ENCODE data around the gene BATF3. TPM values are rescaled to one million over a fixed set of nuclear protein-coding genes. Genes with fewer than 3 reads are reported as not detected.

The BATF3 gene
- total RNA-seq, 6 donors from 2014 or later, result 2.6 to 14.1 (median 9.4) TPM

DNA sequence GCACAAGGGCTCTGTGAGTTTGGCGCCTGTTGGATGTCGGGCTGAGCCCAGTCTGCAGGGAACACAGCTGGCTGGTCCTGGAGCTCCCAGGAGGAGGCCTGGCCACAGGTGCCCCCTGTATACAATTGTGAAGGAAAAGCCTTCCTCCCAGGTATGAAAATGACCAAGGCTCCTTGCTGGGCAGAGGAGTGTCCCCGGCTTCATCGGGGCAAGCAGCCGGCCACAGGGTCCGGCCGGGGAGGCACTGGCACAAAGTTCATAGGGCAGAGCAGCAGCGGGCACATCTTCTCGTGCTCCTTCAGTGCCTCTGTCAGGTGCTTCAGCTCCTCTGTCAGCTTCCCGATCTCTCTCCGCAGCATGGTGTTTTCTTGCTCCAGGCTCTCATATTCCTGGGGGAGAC, 13.0 kb downstream of the BATF3 start:
- no peak overlapping the region for H3K4me3 ChIP-seq
- H3K27ac ChIP-seq, result no peak overlapping the region
- H3K36me3 ChIP-seq, result peaks cover 0 to 4% (median 0%) of the 10 kb centered on the region in 4 donors
- peaks cover 3 to 11% (median 8%) of the 10 kb centered on the region in 4 donors for H3K4me1 ChIP-seq
- DNase-seq, result peak in 1 of 2 donors; percentile 52
- TF ChIP-seq POLR2AphosphoS5 (IDR thresholded peaks at IDR 0.05), result no peak
- no peak for TF ChIP-seq POLR2A (IDR thresholded peaks at IDR 0.05)
- no peak for TF ChIP-seq EP300 (IDR thresholded peaks at IDR 0.05)
- TF ChIP-seq, protein P1, sequence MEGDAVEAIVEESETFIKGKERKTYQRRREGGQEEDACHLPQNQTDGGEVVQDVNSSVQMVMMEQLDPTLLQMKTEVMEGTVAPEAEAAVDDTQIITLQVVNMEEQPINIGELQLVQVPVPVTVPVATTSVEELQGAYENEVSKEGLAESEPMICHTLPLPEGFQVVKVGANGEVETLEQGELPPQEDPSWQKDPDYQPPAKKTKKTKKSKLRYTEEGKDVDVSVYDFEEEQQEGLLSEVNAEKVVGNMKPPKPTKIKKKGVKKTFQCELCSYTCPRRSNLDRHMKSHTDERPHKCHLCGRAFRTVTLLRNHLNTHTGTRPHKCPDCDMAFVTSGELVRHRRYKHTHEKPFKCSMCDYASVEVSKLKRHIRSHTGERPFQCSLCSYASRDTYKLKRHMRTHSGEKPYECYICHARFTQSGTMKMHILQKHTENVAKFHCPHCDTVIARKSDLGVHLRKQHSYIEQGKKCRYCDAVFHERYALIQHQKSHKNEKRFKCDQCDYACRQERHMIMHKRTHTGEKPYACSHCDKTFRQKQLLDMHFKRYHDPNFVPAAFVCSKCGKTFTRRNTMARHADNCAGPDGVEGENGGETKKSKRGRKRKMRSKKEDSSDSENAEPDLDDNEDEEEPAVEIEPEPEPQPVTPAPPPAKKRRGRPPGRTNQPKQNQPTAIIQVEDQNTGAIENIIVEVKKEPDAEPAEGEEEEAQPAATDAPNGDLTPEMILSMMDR (IDR thresholded peaks at IDR 0.05), result no peak
- 96 to 97% methylated on average over 11 of the region's 11 CpGs for WGBS, 2 donors
- no peaks in the 10 kb centered on the region for H3K27me3 ChIP-seq
- no peak for ATAC-seq (ENCODE audit: low FRiP score in 2 of 2)
- no peaks in the 10 kb centered on the region for H3K9me3 ChIP-seq

DNA sequence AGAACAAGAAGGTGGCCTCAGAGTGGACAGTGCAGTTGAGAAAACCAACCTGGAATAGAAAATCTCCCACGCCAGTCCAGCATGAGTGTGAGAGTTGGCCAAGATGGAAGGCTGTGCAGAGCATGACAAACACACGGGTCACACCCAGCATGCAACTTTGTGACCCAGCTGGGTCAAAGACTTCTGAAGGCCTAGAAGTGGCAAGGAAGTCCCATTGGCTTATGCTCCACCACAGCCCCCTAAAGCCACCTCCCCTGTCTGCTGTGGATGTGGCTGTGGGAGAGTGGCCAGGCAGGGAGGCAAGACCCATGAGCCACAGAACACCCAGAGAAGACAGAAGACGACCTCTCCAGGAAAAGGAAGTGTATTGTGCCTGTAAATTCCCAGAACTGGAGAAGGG, 13.6 kb downstream of the BATF3 start:
- H3K27me3 ChIP-seq, result no peaks in the 10 kb centered on the region
- H3K4me1 ChIP-seq, result peaks cover 3 to 11% (median 8%) of the 10 kb centered on the region in 4 donors
- WGBS, 2 donors, result 69 to 81% methylated on average over 3 of the region's 3 CpGs
- no peaks in the 10 kb centered on the region for H3K9me3 ChIP-seq
- no peak overlapping the region for H3K4me3 ChIP-seq
- TF ChIP-seq EP300 (IDR thresholded peaks at IDR 0.05) (no peak), POLR2AphosphoS5 (IDR thresholded peaks at IDR 0.05) (no peak), POLR2A (IDR thresholded peaks at IDR 0.05) (no peak)
- TF ChIP-seq, protein P1 (IDR thresholded peaks at IDR 0.05), result no peak
- DNase-seq, result no peak
- peaks cover 0 to 4% (median 0%) of the 10 kb centered on the region in 4 donors for H3K36me3 ChIP-seq
- no peak for ATAC-seq (ENCODE audit: low FRiP score in 2 of 2)
- no peak overlapping the region for H3K27ac ChIP-seq

DNA sequence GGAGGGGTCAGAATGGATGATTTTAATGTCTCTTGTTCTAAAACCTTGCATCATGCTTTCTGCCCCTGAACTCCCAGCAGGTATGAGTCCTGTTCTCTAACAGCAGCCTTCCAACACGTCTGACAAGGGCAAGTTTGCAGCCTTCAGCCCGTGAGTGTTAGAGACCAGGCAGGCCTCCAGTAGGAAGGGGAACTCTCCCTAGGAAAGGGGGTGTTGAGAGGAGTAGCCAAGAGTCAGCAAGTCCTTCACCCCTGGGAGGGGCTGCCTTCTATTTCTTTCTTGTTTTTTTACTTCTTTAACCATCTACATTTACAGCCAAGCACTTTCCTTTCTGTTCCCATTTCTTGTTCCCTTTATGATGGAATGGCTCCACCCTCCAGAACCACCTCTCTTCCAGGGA, 14.2 kb downstream of the BATF3 start:
- Histone ChIP-seq H3K4me3 (no peak overlapping the region), H3K4me1 (peaks cover 3 to 11% (median 8%) of the 10 kb centered on the region in 4 donors), H3K9me3 (no peaks in the 10 kb centered on the region), H3K27me3 (no peaks in the 10 kb centered on the region), H3K27ac (no peak overlapping the region), H3K36me3 (peaks cover 0 to 4% (median 0%) of the 10 kb centered on the region in 4 donors)
- TF ChIP-seq POLR2AphosphoS5 (IDR thresholded peaks at IDR 0.05) (no peak), EP300 (IDR thresholded peaks at IDR 0.05) (no peak), POLR2A (IDR thresholded peaks at IDR 0.05) (no peak)
- TF ChIP-seq, protein P1 (IDR thresholded peaks at IDR 0.05), result no peak
- ATAC-seq (ENCODE audit: low FRiP score in 2 of 2) (peak in 1 of 2 donors; percentile 9), DNase-seq (no peak)
- 72 to 89% methylated on average over 2 of the region's 2 CpGs for WGBS, 2 donors

DNA sequence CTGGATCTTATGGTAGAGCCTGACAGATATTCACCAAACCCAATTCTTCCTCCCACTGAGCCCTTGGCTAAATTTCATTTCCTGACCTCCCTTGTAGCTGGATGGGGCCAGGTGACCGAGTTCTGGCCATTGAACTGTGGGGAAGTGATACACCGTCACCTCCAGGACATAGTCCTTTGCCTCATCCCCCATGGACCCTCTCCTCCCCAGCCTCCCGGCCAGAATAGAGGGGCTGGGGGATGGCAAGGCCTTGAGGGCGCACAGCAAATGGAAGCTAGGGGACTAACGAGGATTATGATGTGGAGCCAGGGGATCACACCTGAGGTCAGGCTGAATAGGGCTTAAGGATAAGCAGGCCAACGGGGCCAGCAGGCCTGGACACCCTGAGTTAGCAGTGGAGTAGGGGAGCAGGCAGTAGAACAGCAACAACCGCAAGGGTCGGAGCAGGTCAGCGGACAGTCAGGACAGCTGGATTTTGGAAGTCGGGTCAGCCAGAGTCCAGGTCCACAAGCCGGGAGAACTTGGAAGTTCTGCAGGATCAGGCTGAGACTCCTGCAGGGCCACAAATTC, 15.0 kb downstream of the BATF3 start:
- Histone ChIP-seq H3K36me3 (peaks cover 0 to 4% (median 0%) of the 10 kb centered on the region in 4 donors), H3K4me1 (peaks cover 3 to 11% (median 8%) of the 10 kb centered on the region in 4 donors), H3K27ac (no peak overlapping the region), H3K4me3 (no peak overlapping the region), H3K27me3 (no peaks in the 10 kb centered on the region), H3K9me3 (no peaks in the 10 kb centered on the region)
- ATAC-seq (ENCODE audit: low FRiP score in 2 of 2) (no peak), DNase-seq (no peak)
- 95 to 98% methylated on average over 11 of the region's 11 CpGs for WGBS, 2 donors
- TF ChIP-seq POLR2AphosphoS5 (IDR thresholded peaks at IDR 0.05) (no peak), EP300 (IDR thresholded peaks at IDR 0.05) (no peak), POLR2A (IDR thresholded peaks at IDR 0.05) (no peak)
- TF ChIP-seq, protein P1 (IDR thresholded peaks at IDR 0.05), result no peak

DNA sequence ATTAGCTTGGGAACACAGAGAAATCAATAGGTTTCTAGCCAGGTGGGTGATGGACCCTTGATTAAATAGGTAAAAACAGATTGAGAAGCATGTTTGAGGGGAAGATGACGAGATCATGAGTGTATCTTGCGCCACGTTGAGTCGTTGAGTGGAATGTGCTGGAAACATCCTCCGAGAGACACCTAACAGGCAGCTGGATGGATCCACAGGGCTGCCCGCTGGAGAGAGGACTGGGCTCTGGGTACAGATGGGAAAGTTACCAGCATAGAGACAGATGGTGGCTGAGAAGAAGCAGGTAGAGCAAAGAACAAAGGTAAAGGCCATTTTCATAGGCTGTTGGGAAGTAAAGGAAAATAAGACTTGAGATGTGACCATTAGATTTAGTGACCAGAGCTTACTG, 15.6 kb downstream of the BATF3 start:
- peaks cover 0 to 4% (median 0%) of the 10 kb centered on the region in 4 donors for H3K36me3 ChIP-seq
- H3K4me1 ChIP-seq, result peaks cover 3 to 11% (median 8%) of the 10 kb centered on the region in 4 donors
- H3K27ac ChIP-seq, result no peak overlapping the region
- no peak for TF ChIP-seq POLR2AphosphoS5 (IDR thresholded peaks at IDR 0.05)
- TF ChIP-seq POLR2A (IDR thresholded peaks at IDR 0.05), result no peak
- TF ChIP-seq EP300 (IDR thresholded peaks at IDR 0.05), result no peak
- TF ChIP-seq, protein P1 (IDR thresholded peaks at IDR 0.05), result no peak
- ATAC-seq (ENCODE audit: low FRiP score in 2 of 2) (no peak), DNase-seq (no peak)
- no peak overlapping the region for H3K4me3 ChIP-seq
- H3K9me3 ChIP-seq, result no peaks in the 10 kb centered on the region
- 76 to 84% methylated on average over 6 of the region's 6 CpGs for WGBS, 2 donors
- H3K27me3 ChIP-seq, result no peaks in the 10 kb centered on the region
